HCT116 (cell line): ENCODE measurements around the gene ALKBH2.

Experiments used
- POLR2AphosphoS5 ChIP-seq: IDR thresholded peaks from 2 replicates; pipeline ENCODE4 v1.6.1; 2011; ENCODE audit warnings: mild to moderate bottlenecking, low read depth, low read length, moderate library complexity
- TF ChIP-seq, protein P1 (sequence below), 3 experiments: fragments of 200-600 bp in 1 of 3; sonication (generic) in 1 of 3; IDR thresholded peaks in 2 of 3; conservative IDR thresholded peaks in 1 of 3; 2 replicates each; pipeline ENCODE4 v1.5.1; 2012 to 2017; ENCODE audit warnings: low read depth in 2 of 3, low read length in 2 of 3, antibody characterized with exemption in 1 of 3, borderline replicate concordance in 1 of 3, control low read depth in 1 of 3, mild to moderate bottlenecking in 1 of 3, mixed read lengths in 1 of 3, mixed run types in 1 of 3, moderate library complexity in 1 of 3; ENCODE audit not compliant: insufficient read depth in 1 of 3

DNA sequence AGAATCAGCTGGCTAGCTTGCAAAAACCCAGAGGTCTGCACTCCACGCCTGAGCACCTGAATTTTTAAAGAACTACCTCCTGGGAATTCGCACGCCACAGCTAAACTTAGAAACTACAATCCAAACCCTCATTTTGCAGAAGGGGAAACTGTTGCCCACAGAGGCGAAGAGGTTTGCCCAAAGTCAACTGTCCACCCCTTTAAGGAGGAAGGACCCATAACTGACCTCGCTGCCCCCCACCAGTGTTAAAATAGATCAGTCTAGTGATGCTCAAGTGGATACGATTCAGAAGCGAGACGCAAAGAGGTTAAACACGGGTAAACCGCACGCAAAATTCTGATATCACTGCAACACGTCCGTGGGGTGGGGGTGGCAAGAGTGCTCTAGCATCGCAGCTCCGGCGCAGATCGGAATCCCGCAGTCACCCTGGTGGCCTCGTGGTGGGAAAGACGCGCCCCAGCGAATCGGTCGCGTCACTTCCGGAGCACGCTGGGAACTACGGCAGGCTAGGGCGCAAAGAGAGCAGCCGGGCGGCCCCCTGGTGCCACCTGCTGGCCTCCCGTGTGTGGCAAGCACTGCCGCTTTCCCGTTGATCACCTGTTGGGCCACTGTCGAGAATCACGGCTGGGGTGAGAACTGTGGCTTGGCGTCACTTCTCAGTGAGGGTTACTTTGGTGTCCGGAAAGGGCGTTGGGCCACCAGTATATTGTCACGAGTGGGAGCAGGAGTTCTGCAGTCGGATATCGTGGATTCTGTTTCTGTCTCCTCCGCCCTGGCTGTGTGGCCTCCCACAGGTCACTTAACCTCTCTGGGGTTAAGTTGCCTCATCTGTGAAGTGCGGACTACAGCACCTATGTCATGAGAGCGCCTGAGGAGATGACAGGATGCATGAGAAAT lies at the start of gene ALKBH2:
- TF ChIP-seq POLR2AphosphoS5, result peak; percentile 96
- TF ChIP-seq, protein P1, sequence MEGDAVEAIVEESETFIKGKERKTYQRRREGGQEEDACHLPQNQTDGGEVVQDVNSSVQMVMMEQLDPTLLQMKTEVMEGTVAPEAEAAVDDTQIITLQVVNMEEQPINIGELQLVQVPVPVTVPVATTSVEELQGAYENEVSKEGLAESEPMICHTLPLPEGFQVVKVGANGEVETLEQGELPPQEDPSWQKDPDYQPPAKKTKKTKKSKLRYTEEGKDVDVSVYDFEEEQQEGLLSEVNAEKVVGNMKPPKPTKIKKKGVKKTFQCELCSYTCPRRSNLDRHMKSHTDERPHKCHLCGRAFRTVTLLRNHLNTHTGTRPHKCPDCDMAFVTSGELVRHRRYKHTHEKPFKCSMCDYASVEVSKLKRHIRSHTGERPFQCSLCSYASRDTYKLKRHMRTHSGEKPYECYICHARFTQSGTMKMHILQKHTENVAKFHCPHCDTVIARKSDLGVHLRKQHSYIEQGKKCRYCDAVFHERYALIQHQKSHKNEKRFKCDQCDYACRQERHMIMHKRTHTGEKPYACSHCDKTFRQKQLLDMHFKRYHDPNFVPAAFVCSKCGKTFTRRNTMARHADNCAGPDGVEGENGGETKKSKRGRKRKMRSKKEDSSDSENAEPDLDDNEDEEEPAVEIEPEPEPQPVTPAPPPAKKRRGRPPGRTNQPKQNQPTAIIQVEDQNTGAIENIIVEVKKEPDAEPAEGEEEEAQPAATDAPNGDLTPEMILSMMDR (IDR thresholded peaks at IDR 0.05 in 2 of 3, conservative IDR thresholded peaks at IDR 0.05 in 1 of 3; ENCODE audit: borderline replicate concordance in 1 of 3, insufficient read depth in 1 of 3, low read depth in 2 of 3, low read length in 2 of 3), result peak; percentile 86 to 96 (median 89)
